H9 (cell line): Measurements from ENCODE around the gene TEX10. TPM values are rescaled to one million over a fixed set of nuclear protein-coding genes. Genes with fewer than 3 reads are reported as not detected.
A peak's percentile ranks its signal among the peaks of the same experiment; 100 is the strongest.

Source experiments
- DNase-seq: peaks from one replicate; pipeline ENCODE4 v3.0.0-alpha.2; 2017
- H2AFZ ChIP-seq: one replicate; pipeline ENCODE4 v1.6.1; 2013; ENCODE audit warnings: mild to moderate bottlenecking, low read length, control low read depth, moderate library complexity
- H2AK5ac ChIP-seq: 2 replicates; pipeline ENCODE4 v1.6.1; 2013; ENCODE audit warnings: low read length, control low read depth, mixed read lengths; ENCODE audit not compliant: insufficient read length
- H2BK120ac ChIP-seq: one replicate; pipeline ENCODE4 v1.6.1; 2013; ENCODE audit warnings: low read depth, mild to moderate bottlenecking, low read length, control low read depth, inconsistent platforms; ENCODE audit not compliant: poor library complexity, severe bottlenecking
- H2BK12ac ChIP-seq: 2 replicates; pipeline ENCODE4 v1.6.1; 2013; ENCODE audit warnings: low read length, control low read depth, mixed read lengths, low read depth; ENCODE audit not compliant: insufficient read length
- H2BK15ac ChIP-seq: 2 replicates; pipeline ENCODE4 v1.6.1; 2013; ENCODE audit warnings: low read depth, low read length, control low read depth
- H2BK20ac ChIP-seq: one replicate; pipeline ENCODE4 v1.6.1; 2013; ENCODE audit warnings: low read depth, mild to moderate bottlenecking, low read length, control low read depth, inconsistent platforms; ENCODE audit not compliant: poor library complexity, severe bottlenecking
- H2BK5ac ChIP-seq: 2 replicates; pipeline ENCODE4 v1.6.1; 2013; ENCODE audit warnings: low read length, control low read depth, mixed read lengths; ENCODE audit not compliant: insufficient read length
- H3K14ac ChIP-seq: 2 replicates; pipeline ENCODE4 v1.6.1; 2013; ENCODE audit warnings: low read length, control low read depth; ENCODE audit not compliant: insufficient read depth
- H3K18ac ChIP-seq: 2 replicates; pipeline ENCODE4 v1.6.1; 2013; ENCODE audit warnings: low read depth, mild to moderate bottlenecking, mixed read lengths, low read length, control low read depth; ENCODE audit not compliant: insufficient read length
- H3K23ac ChIP-seq: 2 replicates; pipeline ENCODE4 v1.6.1; 2013; ENCODE audit warnings: low read length, control low read depth, mixed read lengths, low read depth; ENCODE audit not compliant: insufficient read length
- H3K23me2 ChIP-seq: 2 replicates; pipeline ENCODE4 v1.6.1; 2013; ENCODE audit warnings: low read depth, mild to moderate bottlenecking, mixed read lengths, low read length, control low read depth; ENCODE audit not compliant: insufficient read length, poor library complexity, severe bottlenecking
- H3K27ac ChIP-seq: 2 replicates; pipeline ENCODE4 v1.5.1; 2013; ENCODE audit warnings: low read length, control low read depth, mixed read lengths, low read depth; ENCODE audit not compliant: insufficient read length
- H3K27me3 ChIP-seq: 2 replicates; pipeline ENCODE4 v1.6.1; 2013; ENCODE audit warnings: low read length, control low read depth, inconsistent platforms; ENCODE audit not compliant: insufficient read depth
- H3K4ac ChIP-seq: 2 replicates; pipeline ENCODE4 v1.6.1; 2013; ENCODE audit warnings: low read depth, mild to moderate bottlenecking, control low read depth, inconsistent platforms, low read length, moderate library complexity
- H3K4me1 ChIP-seq: 2 replicates; pipeline ENCODE4 v1.6.1; 2013; ENCODE audit warnings: low read length, control low read depth, inconsistent platforms; ENCODE audit not compliant: insufficient read depth
- H3K4me2 ChIP-seq: 2 replicates; pipeline ENCODE4 v1.6.1; 2013; ENCODE audit warnings: low read length, control low read depth, mixed read lengths; ENCODE audit not compliant: insufficient read length, insufficient read depth
- H3K56ac ChIP-seq: 2 replicates; pipeline ENCODE4 v1.6.1; 2013; ENCODE audit warnings: low read depth, mild to moderate bottlenecking, mixed read lengths, low read length, control low read depth; ENCODE audit not compliant: insufficient read length
- H3K79me1 ChIP-seq: 2 replicates; pipeline ENCODE4 v1.6.1; 2013; ENCODE audit warnings: low read depth, mild to moderate bottlenecking, moderate library complexity, low read length, control low read depth, inconsistent platforms; ENCODE audit not compliant: insufficient read depth, poor library complexity, severe bottlenecking
- H3K79me2 ChIP-seq: 2 replicates; pipeline ENCODE4 v1.6.1; 2013; ENCODE audit warnings: low read length, control low read depth, inconsistent platforms; ENCODE audit not compliant: insufficient read depth
- H3K9ac ChIP-seq: 2 replicates; pipeline ENCODE4 v1.6.1; 2013; ENCODE audit warnings: low read length, control low read depth, mixed read lengths; ENCODE audit not compliant: insufficient read length; ENCODE audit errors: extremely low read depth
- H3K9me3 ChIP-seq: one replicate; pipeline ENCODE4 v1.6.1; 2013; ENCODE audit warnings: low read depth, low read length, inconsistent platforms; ENCODE audit not compliant: control insufficient read depth
- H3T11ph ChIP-seq: one replicate; pipeline ENCODE4 v1.6.1; 2013; ENCODE audit warnings: mild to moderate bottlenecking, low read length, control low read depth, inconsistent platforms
- H4K20me1 ChIP-seq: one replicate; pipeline ENCODE4 v1.6.1; 2013; ENCODE audit not compliant: control insufficient read depth, insufficient read length, insufficient read depth
- H4K5ac ChIP-seq: 2 replicates; pipeline ENCODE4 v1.6.1; 2013; ENCODE audit warnings: low read depth, mild to moderate bottlenecking, mixed read lengths, low read length, control low read depth; ENCODE audit not compliant: insufficient read length
- H4K8ac ChIP-seq: replicated peaks from 2 replicates; pipeline ENCODE4 v1.6.1; 2013; ENCODE audit warnings: low read length, control low read depth, mixed read lengths, low read depth; ENCODE audit not compliant: insufficient read length
- H4K91ac ChIP-seq: 2 replicates; pipeline ENCODE4 v1.6.1; 2013; ENCODE audit warnings: low read depth, mild to moderate bottlenecking, moderate library complexity, mixed read lengths, low read length, control low read depth; ENCODE audit not compliant: insufficient read length
- H3K27ac Mint-ChIP-seq, 3 experiments: 2 replicates in 2 of 3; 3 replicates in 1 of 3; pipeline ENCODE4 v1.8.0; 2020 to 2021; ENCODE audit warnings: mixed read lengths in 3 of 3, mild to moderate bottlenecking in 1 of 3, moderate library complexity in 1 of 3
- H3K27me3 Mint-ChIP-seq: 2 replicates; pipeline ENCODE4 v1.8.0; 2021; ENCODE audit warnings: low read depth, mild to moderate bottlenecking, moderate library complexity, mixed read lengths
- H3K36me3 Mint-ChIP-seq, 3 experiments: 2 replicates in 2 of 3; 3 replicates in 1 of 3; pipeline ENCODE4 v1.8.0; 2020 to 2021; ENCODE audit warnings: low read depth in 3 of 3, mixed read lengths in 3 of 3; ENCODE audit not compliant: insufficient read depth in 1 of 3
- H3K4me1 Mint-ChIP-seq, 2 experiments: 2 replicates each; pipeline ENCODE4 v1.8.0; 2020; ENCODE audit warnings: mixed read lengths in 2 of 2
- H3K4me3 Mint-ChIP-seq, 2 experiments: 2 replicates in 1 of 2; 3 replicates in 1 of 2; pipeline ENCODE4 v1.8.0; 2020 to 2021; ENCODE audit warnings: mild to moderate bottlenecking in 2 of 2, mixed read lengths in 2 of 2, moderate library complexity in 1 of 2
- H3K9me3 Mint-ChIP-seq, 2 experiments: 2 replicates in 1 of 2; 3 replicates in 1 of 2; pipeline ENCODE4 v1.8.0; 2020; ENCODE audit warnings: mild to moderate bottlenecking in 2 of 2, mixed read lengths in 2 of 2, moderate library complexity in 1 of 2
- CTCF ChIP-seq: fragments of 200-600 bp; sonication (generic); conservative IDR thresholded peaks from 3 replicates; pipeline ENCODE4 v1.8.0; 2021; ENCODE audit warnings: antibody characterized with exemption, mild to moderate bottlenecking
- WGBS: extraction: QIAGEN DNeasy Blood & Tissue Kit; methylation state at CpG from one replicate; pipeline ENCODE4 v1.1.7; 2013; ENCODE audit warnings: missing lambda C conversion rate, low lambda C conversion rate, mixed read lengths; ENCODE audit not compliant: insufficient read length; ENCODE audit errors: extremely low coverage; 5-methylcytosine and 5-hydroxymethylcytosine counted together
- total RNA-seq: library from RNA; stranded (reverse); gene quantifications from 2 replicates; pipeline ENCODE4 v1.2.1, GENCODE V29; 2021

The TEX10 gene
- total RNA-seq, 1 experiment from 2014 or later = 70.8 TPM

- no peaks in the 10 kb centered on the region for H3K27me3 Mint-ChIP-seq
- no peak overlapping the region for H2AK5ac ChIP-seq
- no peak overlapping the region for H3T11ph ChIP-seq
- peak overlapping the region; percentile 90 to 98 for H3K4me3 Mint-ChIP-seq
- no peak overlapping the region for H3K56ac ChIP-seq
- peaks cover 19 to 36% (median 21%) of the 10 kb centered on the region in 3 experiments for H3K36me3 Mint-ChIP-seq
- no peak overlapping the region for H2AFZ ChIP-seq
- H3K79me2 ChIP-seq = peaks cover 50% of the 10 kb centered on the region
- H4K8ac ChIP-seq = no peak overlapping the region
- H3K14ac ChIP-seq = no peak overlapping the region
- no peak for DNase-seq
- peaks cover 4% of the 10 kb centered on the region for H3K79me1 ChIP-seq
- peak overlapping the region; percentile 95 for H3K9ac ChIP-seq
- no peak overlapping the region for H4K5ac ChIP-seq
- H2BK20ac ChIP-seq = no peak overlapping the region
- H2BK120ac ChIP-seq = no peak overlapping the region
- H3K4me2 ChIP-seq = peak overlapping the region; percentile 91
- H3K27ac ChIP-seq = no peak overlapping the region
- WGBS = no CpG with 5 or more reads among the region's 5 CpGs
- H3K4ac ChIP-seq = no peak overlapping the region
- H3K27me3 ChIP-seq = no peaks in the 10 kb centered on the region
- H2BK15ac ChIP-seq = no peak overlapping the region
- no peak overlapping the region for H4K91ac ChIP-seq
- no peak overlapping the region for H2BK5ac ChIP-seq
- no peak overlapping the region for H3K23ac ChIP-seq
- H3K23me2 ChIP-seq = peaks cover 9% of the 10 kb centered on the region
- H3K4me1 ChIP-seq = peaks cover 8% of the 10 kb centered on the region; the same call in 1 of the 2 replicates
- H3K4me1 Mint-ChIP-seq = peaks cover 43% of the 10 kb centered on the region in 2 experiments
- H3K27ac Mint-ChIP-seq = no peak overlapping the region; a peak in 1 of 7 replicates
- H3K9me3 Mint-ChIP-seq = peaks cover 3 to 9% of the 10 kb centered on the region in 2 experiments
- H3K18ac ChIP-seq = no peak overlapping the region
- peaks cover 2% of the 10 kb centered on the region for H4K20me1 ChIP-seq
- no peak overlapping the region for H2BK12ac ChIP-seq
- no peaks in the 10 kb centered on the region for H3K9me3 ChIP-seq
- no peak for TF ChIP-seq CTCF
Measured at GRCh38 chr9:100351508-100351907, 1.2 kb downstream of the TEX10 start.
